IPS DF 4.7 (cell line): ENCODE data around the gene HIF3A.

Source experiments
- DNase-seq: peaks from one replicate; pipeline ENCODE4 v3.0.0-alpha.2; 2013; ENCODE audit warnings: low spot score; ENCODE audit errors: extremely low read depth

Gene HIF3A

GRCh38 chr19:46381756-46382345 lies 85.0 kb downstream of the HIF3A start:
- DNase-seq, result no peak

GRCh38 chr19:46383171-46383815 lies 86.5 kb downstream of the HIF3A start:
- DNase-seq, result no peak

GRCh38 chr19:46383846-46384245 lies 87.0 kb downstream of the HIF3A start:
- no peak for DNase-seq

- no peak for DNase-seq
Measured at GRCh38 chr19:46384396-46384795, 87.6 kb downstream of the HIF3A start.

GRCh38 chr19:46385636-46386035 lies 88.8 kb downstream of the HIF3A start:
- no peak for DNase-seq

- DNase-seq, result no peak
Measured at GRCh38 chr19:46386151-46386550, 89.3 kb downstream of the HIF3A start.

- DNase-seq, result no peak
Measured at GRCh38 chr19:46386996-46387712, 90.3 kb downstream of the HIF3A start.

- DNase-seq, result no peak
Measured at GRCh38 chr19:46387713-46388130, 90.9 kb downstream of the HIF3A start.

- no peak for DNase-seq
Measured at GRCh38 chr19:46388311-46389095, 91.7 kb downstream of the HIF3A start.

GRCh38 chr19:46390121-46390858 lies 93.4 kb downstream of the HIF3A start:
- no peak for DNase-seq

GRCh38 chr19:46390866-46391265 lies 94.0 kb downstream of the HIF3A start:
- no peak for DNase-seq

- no peak for DNase-seq
Measured at GRCh38 chr19:46391296-46392251, 94.7 kb downstream of the HIF3A start.

GRCh38 chr19:46392252-46392801 lies 95.5 kb downstream of the HIF3A start:
- no peak for DNase-seq

- DNase-seq, result no peak
Measured at GRCh38 chr19:46392837-46393236, 96.0 kb downstream of the HIF3A start.
